Naive thymus-derived CD8-positive, alpha-beta T cell (primary cell): ENCODE data around the gene ACADS. TPM values are rescaled to one million over a fixed set of nuclear protein-coding genes. Genes with fewer than 3 reads are reported as not detected.

Source experiments
- ATAC-seq, 2 donors: fragments of 150-1000 bp; cut with Tn5 transposase in 1 of 2; sonication (Bioruptor Pico), chemical (Tn5 transposase) in 1 of 2; 1 replicate in 1 of 2; 2 replicates in 1 of 2; pipeline ENCODE4 v1.10.0; 2021; ENCODE audit warnings: mild to moderate bottlenecking in 2 of 2, moderate library complexity in 2 of 2
- POLR2A ChIA-PET: fragments of 350-600 bp; sonication (Branson Sonifier 250); formaldehyde crosslinking; loops from one replicate; lab custom pipeline; 2021; ENCODE audit warnings: antibody characterized with exemption; lab: Charles Lee
- DNase-seq, 10 donors: peaks; one replicate each; pipeline versions ENCODE4 v3.0.0 to v3.0.0-alpha.2; 2020 to 2022
- H3K27ac Mint-ChIP-seq, 10 donors: one replicate each; pipeline ENCODE4 v1.8.0; 2020 to 2022; ENCODE audit warnings: mild to moderate bottlenecking in 10 of 10, mixed read lengths in 10 of 10, moderate library complexity in 4 of 10, inconsistent platforms in 1 of 10
- H3K27me3 Mint-ChIP-seq, 5 donors: one replicate each; pipeline ENCODE4 v1.8.0; 2021 to 2022; ENCODE audit warnings: mixed read lengths in 5 of 5
- H3K36me3 Mint-ChIP-seq, 3 donors: one replicate each; pipeline ENCODE4 v1.8.0; 2020 to 2022; ENCODE audit warnings: mixed read lengths in 3 of 3, mild to moderate bottlenecking in 2 of 3, inconsistent platforms in 1 of 3
- H3K4me1 Mint-ChIP-seq, 4 donors: one replicate each; pipeline ENCODE4 v1.8.0; 2021 to 2022; ENCODE audit warnings: mixed read lengths in 4 of 4
- H3K4me3 Mint-ChIP-seq, 10 donors: one replicate each; pipeline ENCODE4 v1.8.0; 2020 to 2022; ENCODE audit warnings: mild to moderate bottlenecking in 10 of 10, mixed read lengths in 10 of 10, moderate library complexity in 6 of 10, inconsistent platforms in 1 of 10
- H3K9me3 Mint-ChIP-seq, 9 donors: one replicate each; pipeline ENCODE4 v1.8.0; 2020 to 2022; ENCODE audit warnings: mixed read lengths in 9 of 9, mild to moderate bottlenecking in 3 of 9, inconsistent platforms in 1 of 9, moderate library complexity in 1 of 9
- polyA plus RNA-seq, 3 donors: library from polyadenylated mRNA; unstranded; fragments of 300-500 nt; fragmentation: Illumina TruSeq; gene quantifications; one replicate each; pipeline ENCODE4 v1.2.3, GENCODE V29; 2021
- total RNA-seq, 8 experiments: library from RNA in 2 of 8; stranded (reverse) in 2 of 8; gene quantifications; one replicate each; pipeline ENCODE4 v1.2.3 and lab custom pipeline; 2021 to 2026

The ACADS gene
- total and polyA plus RNA-seq, 5 experiments from 2014 or later, result 14.7 to 25.7 (median 17.7) TPM

- peaks cover 0 to 5% (median 0%) of the 10 kb centered on the region in 4 donors for H3K4me1 Mint-ChIP-seq
- POLR2A ChIA-PET, result no interaction called here
- H3K27me3 Mint-ChIP-seq, result peaks cover 0 to 10% (median 8%) of the 10 kb centered on the region in 5 donors
- peaks cover 0 to 14% (median 6%) of the 10 kb centered on the region in 9 donors for H3K9me3 Mint-ChIP-seq
- ATAC-seq, result no peak
- no peak overlapping the region for H3K4me3 Mint-ChIP-seq
- DNase-seq, result no peak
- peaks cover 0 to 6% (median 2%) of the 10 kb centered on the region in 3 donors for H3K36me3 Mint-ChIP-seq
- no peak overlapping the region for H3K27ac Mint-ChIP-seq
These were observed 25.2 kb downstream of the ACADS start for GRCh38 chr12:120750806-120751205.

GRCh38 chr12:120751389-120751788 lies 25.8 kb downstream of the ACADS start:
- Mint-ChIP-seq H3K27me3 (peaks cover 0 to 10% (median 8%) of the 10 kb centered on the region in 5 donors), H3K9me3 (peaks cover 0 to 14% (median 6%) of the 10 kb centered on the region in 9 donors), H3K27ac (no peak overlapping the region), H3K36me3 (peaks cover 0 to 6% (median 2%) of the 10 kb centered on the region in 3 donors), H3K4me3 (no peak overlapping the region), H3K4me1 (peaks cover 0 to 5% (median 0%) of the 10 kb centered on the region in 4 donors)
- no peak for ATAC-seq
- DNase-seq, result no peak
- POLR2A ChIA-PET, result no interaction called here

- Mint-ChIP-seq H3K27me3 (peaks cover 0 to 10% (median 8%) of the 10 kb centered on the region in 5 donors), H3K4me3 (no peak overlapping the region), H3K9me3 (peaks cover 0 to 14% (median 6%) of the 10 kb centered on the region in 9 donors), H3K27ac (no peak overlapping the region), H3K4me1 (peaks cover 0 to 3% (median 0%) of the 10 kb centered on the region in 4 donors), H3K36me3 (peaks cover 0 to 6% (median 2%) of the 10 kb centered on the region in 3 donors)
- no peak for ATAC-seq
- POLR2A ChIA-PET, result no interaction called here
- DNase-seq, result no peak
These were observed 29.2 kb downstream of the ACADS start for GRCh38 chr12:120754792-120755191.

- Mint-ChIP-seq H3K4me3 (no peak overlapping the region), H3K27ac (peak overlapping the region in 2 of 10 donors; percentile 15 to 38), H3K9me3 (peaks cover 0 to 14% (median 6%) of the 10 kb centered on the region in 9 donors), H3K4me1 (peaks cover 0 to 3% (median 0%) of the 10 kb centered on the region in 4 donors), H3K27me3 (peaks cover 0 to 10% (median 8%) of the 10 kb centered on the region in 5 donors), H3K36me3 (peaks cover 0 to 6% (median 2%) of the 10 kb centered on the region in 3 donors)
- no peak for DNase-seq
- POLR2A ChIA-PET, result no interaction called here
- no peak for ATAC-seq
These were observed 29.6 kb downstream of the ACADS start for GRCh38 chr12:120755269-120755668.

GRCh38 chr12:120757226-120757742 lies 31.7 kb downstream of the ACADS start:
- ATAC-seq (no peak), DNase-seq (no peak)
- POLR2A ChIA-PET, result no interaction called here
- H3K27ac Mint-ChIP-seq, result no peak overlapping the region
- no peak overlapping the region for H3K4me3 Mint-ChIP-seq
- peaks cover 0 to 5% (median 2%) of the 10 kb centered on the region in 5 donors for H3K27me3 Mint-ChIP-seq
- peaks cover 0 to 14% (median 6%) of the 10 kb centered on the region in 9 donors for H3K9me3 Mint-ChIP-seq
- peaks cover 0 to 4% (median 0%) of the 10 kb centered on the region in 4 donors for H3K4me1 Mint-ChIP-seq
- H3K36me3 Mint-ChIP-seq, result peaks cover 2 to 17% (median 6%) of the 10 kb centered on the region in 3 donors

GRCh38 chr12:120757949-120758348 lies 32.3 kb downstream of the ACADS start:
- peak overlapping the region in 1 of 10 donors; percentile 15 for H3K27ac Mint-ChIP-seq
- no peak overlapping the region for H3K4me3 Mint-ChIP-seq
- no peak for ATAC-seq
- POLR2A ChIA-PET, result no interaction called here
- no peak for DNase-seq
- peaks cover 0 to 4% (median 0%) of the 10 kb centered on the region in 4 donors for H3K4me1 Mint-ChIP-seq
- H3K27me3 Mint-ChIP-seq, result peaks cover 0 to 4% (median 2%) of the 10 kb centered on the region in 5 donors
- H3K9me3 Mint-ChIP-seq, result peaks cover 0 to 14% (median 6%) of the 10 kb centered on the region in 9 donors
- peaks cover 2 to 23% (median 6%) of the 10 kb centered on the region in 3 donors for H3K36me3 Mint-ChIP-seq

- peaks cover 0 to 4% (median 0%) of the 10 kb centered on the region in 4 donors for H3K4me1 Mint-ChIP-seq
- no peak overlapping the region for H3K4me3 Mint-ChIP-seq
- POLR2A ChIA-PET, result no interaction called here
- peaks cover 2 to 33% (median 6%) of the 10 kb centered on the region in 3 donors for H3K36me3 Mint-ChIP-seq
- no peaks in the 10 kb centered on the region for H3K27me3 Mint-ChIP-seq
- H3K27ac Mint-ChIP-seq, result peak overlapping the region in 6 of 10 donors; percentile 29 to 72 (median 40)
- peaks cover 0 to 10% (median 6%) of the 10 kb centered on the region in 9 donors for H3K9me3 Mint-ChIP-seq
- ATAC-seq, result no peak
- no peak for DNase-seq
These were observed 33.4 kb downstream of the ACADS start for GRCh38 chr12:120758798-120759590.

GRCh38 chr12:120759591-120760348 lies 34.1 kb downstream of the ACADS start:
- Mint-ChIP-seq H3K4me1 (peaks cover 0 to 4% (median 0%) of the 10 kb centered on the region in 4 donors), H3K4me3 (no peak overlapping the region), H3K9me3 (peaks cover 0 to 9% (median 5%) of the 10 kb centered on the region in 9 donors), H3K27me3 (no peaks in the 10 kb centered on the region), H3K36me3 (peaks cover 4 to 40% (median 6%) of the 10 kb centered on the region in 3 donors), H3K27ac (peak overlapping the region in 6 of 10 donors; percentile 12 to 87 (median 50))
- POLR2A ChIA-PET, result no interaction called here
- ATAC-seq (no peak), DNase-seq (no peak)

GRCh38 chr12:120760349-120761254 lies 35.0 kb downstream of the ACADS start:
- H3K4me1 Mint-ChIP-seq, result peaks cover 0 to 4% (median 0%) of the 10 kb centered on the region in 4 donors
- H3K36me3 Mint-ChIP-seq, result peaks cover 0 to 48% (median 2%) of the 10 kb centered on the region in 3 donors
- DNase-seq (peak in 1 of 10 donors; percentile 3), ATAC-seq (peak in 1 of 2 donors; percentile 16)
- peak overlapping the region in 9 of 10 donors; percentile 6 to 87 (median 58) for H3K27ac Mint-ChIP-seq
- POLR2A ChIA-PET, result no interaction called here
- no peaks in the 10 kb centered on the region for H3K27me3 Mint-ChIP-seq
- no peak overlapping the region for H3K4me3 Mint-ChIP-seq
- H3K9me3 Mint-ChIP-seq, result peaks cover 0 to under 1% (median 0%) of the 10 kb centered on the region in 9 donors

GRCh38 chr12:120761519-120761934 lies 35.9 kb downstream of the ACADS start:
- peak overlapping the region in 4 of 10 donors; percentile 11 to 75 (median 64) for H3K27ac Mint-ChIP-seq
- DNase-seq (no peak), ATAC-seq (no peak)
- peaks cover 0 to 4% (median 0%) of the 10 kb centered on the region in 4 donors for H3K4me1 Mint-ChIP-seq
- H3K36me3 Mint-ChIP-seq, result peaks cover 0 to 56% (median 2%) of the 10 kb centered on the region in 3 donors
- POLR2A ChIA-PET, result interaction anchor here (0.6 kb wide), 2 partner anchors 251 to 560 kb away, joined by 3 to 4 read pairs; partner anchors contain the start of gene RPLP0
- no peaks in the 10 kb centered on the region for H3K27me3 Mint-ChIP-seq
- H3K9me3 Mint-ChIP-seq, result no peaks in the 10 kb centered on the region
- no peak overlapping the region for H3K4me3 Mint-ChIP-seq

GRCh38 chr12:120762086-120762485 lies 36.5 kb downstream of the ACADS start:
- Mint-ChIP-seq H3K27me3 (no peaks in the 10 kb centered on the region), H3K9me3 (no peaks in the 10 kb centered on the region), H3K4me3 (no peak overlapping the region), H3K36me3 (peaks cover 0 to 62% (median 7%) of the 10 kb centered on the region in 3 donors), H3K27ac (peak overlapping the region in 2 of 10 donors; percentile 3 to 75), H3K4me1 (peaks cover 0 to 4% (median 0%) of the 10 kb centered on the region in 4 donors)
- no peak for ATAC-seq
- POLR2A ChIA-PET, result interaction anchor here (0.6 kb wide), 2 partner anchors 251 to 561 kb away, joined by 3 to 4 read pairs; partner anchors contain the start of gene RPLP0
- DNase-seq, result no peak
